Right hindlimb (tissue), 1 donor: ENCODE measurements around the gene GJC1.

Source experiments
- DNase-seq: peaks from one replicate; pipeline ENCODE4 v3.0.0-alpha.2; 2018

GJC1 gene

GRCh38 chr17:44775838-44776621, 54.1 kb downstream of the GJC1 start:
- DNase-seq: peak; percentile 96

GRCh38 chr17:44775136-44775837, 54.8 kb downstream of the GJC1 start:
- DNase-seq: no peak

- DNase-seq: peak; percentile 88
These were observed 55.6 kb downstream of the GJC1 start for GRCh38 chr17:44774271-44775135.

- DNase-seq: no peak
These were observed 56.9 kb downstream of the GJC1 start for GRCh38 chr17:44773140-44773539.

GRCh38 chr17:44772308-44773045, 57.6 kb downstream of the GJC1 start:
- no peak for DNase-seq

GRCh38 chr17:44770166-44770925, 59.7 kb downstream of the GJC1 start:
- DNase-seq: no peak

GRCh38 chr17:44769647-44770084, 60.4 kb downstream of the GJC1 start:
- no peak for DNase-seq

- no peak for DNase-seq
These were observed 60.9 kb downstream of the GJC1 start for GRCh38 chr17:44769230-44769629.

- DNase-seq: no peak
These were observed 61.5 kb downstream of the GJC1 start for GRCh38 chr17:44768505-44769142.

- DNase-seq: no peak
These were observed 62.6 kb downstream of the GJC1 start for GRCh38 chr17:44767493-44767892.

- DNase-seq: no peak
These were observed 63.6 kb downstream of the GJC1 start for GRCh38 chr17:44766409-44767038.

- no peak for DNase-seq
These were observed 64.1 kb downstream of the GJC1 start for GRCh38 chr17:44765965-44766364.

- DNase-seq: no peak
These were observed 66.9 kb downstream of the GJC1 start for GRCh38 chr17:44763170-44763569.

- DNase-seq: no peak
These were observed 67.9 kb downstream of the GJC1 start for GRCh38 chr17:44761932-44762810.

GRCh38 chr17:44760474-44761308, 69.4 kb downstream of the GJC1 start:
- DNase-seq: no peak

GRCh38 chr17:44759916-44760243, 70.2 kb downstream of the GJC1 start:
- no peak for DNase-seq

GRCh38 chr17:44759086-44759915, 70.8 kb downstream of the GJC1 start:
- DNase-seq: no peak
